SK-N-SH (cell line): ENCODE results near the gene TIMM8B. TPM values are rescaled to one million over a fixed set of nuclear protein-coding genes. Genes with fewer than 3 reads are reported as not detected.

Source experiments
- CTCF ChIA-PET: fragments of 300-600, 350-600 bp; formaldehyde crosslinking; extraction: SDS; loops from one replicate; lab custom pipeline; 2021; lab: Yijun Ruan, JAX
- POLR2A ChIA-PET: fragments of 350-600 bp; sonication (Branson Sonifier 250); formaldehyde crosslinking; extraction: SDS; loops from one replicate; lab custom pipeline; 2020; ENCODE audit warnings: antibody characterized with exemption, inconsistent platforms; lab: Yijun Ruan, JAX
- DNase-seq: peaks from one replicate; pipeline ENCODE4 v3.0.0; 2012
- H2AFZ ChIP-seq: fragments of 200-600 bp; sonication (generic); 2 replicates; pipeline ENCODE4 v1.8.1; 2016; ENCODE audit warnings: antibody characterized with exemption, mild to moderate bottlenecking, low read depth
- H3F3A ChIP-seq: fragments of 200-600 bp; sonication (generic); replicated peaks from 2 replicates; pipeline ENCODE3; 2016; ENCODE audit warnings: antibody characterized with exemption, mild to moderate bottlenecking; ENCODE audit not compliant: insufficient read depth
- H3K27ac ChIP-seq, 2 experiments: fragments of 200-500 bp in 1 of 2; fragments of 200-600 bp in 1 of 2; sonication (Bioruptor generic) in 1 of 2; sonication (generic), shearing (Covaris generic) in 1 of 2; 2 replicates each; pipeline versions ENCODE4 v1.5.1 to v1.6.1; 2014 to 2016; ENCODE audit warnings: low read depth in 2 of 2, inconsistent platforms in 1 of 2, low read length in 1 of 2, mild to moderate bottlenecking in 1 of 2, mixed read lengths in 1 of 2
- H3K27me3 ChIP-seq: fragments of 200-600 bp; sonication (generic), shearing (Covaris generic); 2 replicates; pipeline ENCODE4 v1.6.1; 2016; ENCODE audit warnings: mixed run types; ENCODE audit not compliant: insufficient read depth
- H3K36me3 ChIP-seq, 2 experiments: fragments of 200-500 bp in 1 of 2; fragments of 200-600 bp in 1 of 2; sonication (Bioruptor generic) in 1 of 2; sonication (generic) in 1 of 2; replicated peaks in 1 of 2; 2 replicates each; pipeline versions ENCODE3 to v1.5.1; 2014 to 2016; ENCODE audit warnings: low read length in 1 of 2, mild to moderate bottlenecking in 1 of 2; ENCODE audit not compliant: insufficient read depth in 2 of 2, control insufficient read depth in 1 of 2
- H3K4me1 ChIP-seq, 2 experiments: fragments of 200-500 bp in 1 of 2; fragments of 200-600 bp in 1 of 2; sonication (Bioruptor generic) in 1 of 2; sonication (generic), shearing (Covaris generic) in 1 of 2; 2 replicates each; pipeline versions ENCODE4 v1.5.1 to v1.6.1; 2014 to 2016; ENCODE audit warnings: low read depth in 1 of 2, low read length in 1 of 2, mixed run types in 1 of 2; ENCODE audit not compliant: insufficient read depth in 2 of 2, control insufficient read depth in 1 of 2
- H3K4me2 ChIP-seq: fragments of 200-600 bp; sonication (generic), shearing (Covaris generic); 2 replicates; pipeline ENCODE4 v1.6.1; 2017; ENCODE audit warnings: mixed run types
- H3K4me3 ChIP-seq, 2 experiments: fragments of 200-500 bp in 1 of 2; fragments of 200-600 bp in 1 of 2; sonication (Bioruptor generic) in 1 of 2; sonication (generic), shearing (Covaris generic) in 1 of 2; 2 replicates each; pipeline versions ENCODE4 v1.5.1 to v1.8.1; 2014 to 2016; ENCODE audit warnings: low read depth in 2 of 2, inconsistent platforms in 1 of 2, low read length in 1 of 2, mild to moderate bottlenecking in 1 of 2, mixed read lengths in 1 of 2, moderate library complexity in 1 of 2
- H3K79me2 ChIP-seq: fragments of 200-600 bp; sonication (generic); 2 replicates; pipeline ENCODE4 v1.8.1; 2017; ENCODE audit warnings: mild to moderate bottlenecking; ENCODE audit not compliant: insufficient read depth
- H3K9ac ChIP-seq: fragments of 200-600 bp; sonication (generic); 2 replicates; pipeline ENCODE4 v1.6.1; 2017; ENCODE audit warnings: mixed run types
- H3K9me2 ChIP-seq: fragments of 200-600 bp; sonication (generic); 2 replicates; pipeline ENCODE4 v1.6.1; 2017; ENCODE audit warnings: mixed run types
- H3K9me3 ChIP-seq: fragments of 200-600 bp; sonication (generic); 2 replicates; pipeline ENCODE4 v1.6.1; 2017; ENCODE audit warnings: mixed run types, mild to moderate bottlenecking, moderate library complexity
- H4K20me1 ChIP-seq: fragments of 200-600 bp; sonication (generic); 2 replicates; pipeline ENCODE4 v1.6.1; 2017; ENCODE audit warnings: mild to moderate bottlenecking, mixed run types; ENCODE audit not compliant: insufficient read depth
- CHD2 ChIP-seq: fragments of 150-350 bp; IDR thresholded peaks from 2 replicates; pipeline ENCODE4 v1.6.1; 2018; ENCODE audit warnings: low read length; ENCODE audit not compliant: partially characterized antibody
- ELF1 ChIP-seq: IDR thresholded peaks from 2 replicates; pipeline ENCODE4 v1.4.0; 2012
- EP300 ChIP-seq, 2 experiments: IDR thresholded peaks; 2 replicates each; pipeline versions ENCODE4 v1.4.0 to v1.6.1; 2012; ENCODE audit warnings: borderline replicate concordance in 1 of 2, low read depth in 1 of 2, low read length in 1 of 2
- EZH2phosphoT487 ChIP-seq: fragments of 200-600 bp; sonication (generic); IDR thresholded peaks from 2 replicates; pipeline ENCODE4 v1.6.1; 2017; ENCODE audit warnings: low read depth, mixed run types, mild to moderate bottlenecking, antibody characterized with exemption, moderate library complexity, borderline replicate concordance
- FOSL2 ChIP-seq: IDR thresholded peaks from 2 replicates; pipeline ENCODE4 v1.4.0; 2012; ENCODE audit warnings: low read depth, mild to moderate bottlenecking, moderate library complexity, borderline replicate concordance
- FOXJ3 ChIP-seq: sonication (generic); formaldehyde crosslinking; IDR thresholded peaks from 2 replicates; pipeline ENCODE4 v1.5.1; 2020; ENCODE audit warnings: mild to moderate bottlenecking, missing genetic modification reagents
- FOXM1 ChIP-seq: IDR thresholded peaks from 2 replicates; pipeline ENCODE4 v1.4.0; 2012; ENCODE audit warnings: low read depth, mild to moderate bottlenecking
- GABPA ChIP-seq: IDR thresholded peaks from 2 replicates; pipeline ENCODE4 v1.4.0; 2012; ENCODE audit warnings: low read depth, mild to moderate bottlenecking
- MEF2A ChIP-seq: IDR thresholded peaks from 2 replicates; pipeline ENCODE4 v1.4.0; 2012; ENCODE audit warnings: low read depth, borderline replicate concordance
- MXI1 ChIP-seq: IDR thresholded peaks from 2 replicates; pipeline ENCODE4 v1.6.1; 2012; ENCODE audit warnings: mild to moderate bottlenecking, low read depth, low read length, improper control_type of control experiment
- NFIC ChIP-seq: IDR thresholded peaks from 2 replicates; pipeline ENCODE4 v1.4.0; 2012; ENCODE audit warnings: borderline replicate concordance
- RFX5 ChIP-seq: IDR thresholded peaks from 2 replicates; pipeline ENCODE4 v1.6.1; 2012; ENCODE audit warnings: mild to moderate bottlenecking, improper control_type of control experiment, low read length
- RXRA ChIP-seq: IDR thresholded peaks from 2 replicates; pipeline ENCODE4 v1.4.0; 2012; ENCODE audit warnings: low read depth, mild to moderate bottlenecking, borderline replicate concordance
- SIN3A ChIP-seq: IDR thresholded peaks from 2 replicates; pipeline ENCODE4 v1.6.1; 2012; ENCODE audit warnings: low read depth, mild to moderate bottlenecking, low read length, moderate library complexity, borderline replicate concordance
- TEAD4 ChIP-seq: IDR thresholded peaks from 2 replicates; pipeline ENCODE4 v1.4.0; 2012; ENCODE audit warnings: mild to moderate bottlenecking, borderline replicate concordance; ENCODE audit not compliant: insufficient read depth
- WGBS: methylation state at CpG from one replicate; pipeline ENCODE4 v1.1.6; 2017; ENCODE audit warnings: low lambda C conversion rate; 5-methylcytosine and 5-hydroxymethylcytosine counted together
- polyA plus RNA-seq, 3 experiments: library from polyadenylated mRNA; depleted of rRNA; stranded (reverse); fragments of >200 nt; gene quantifications; 2 replicates each; pipeline ENCODE4 v1.2.3, GENCODE V29; 2012
- TF ChIP-seq, protein P1 (sequence below): IDR thresholded peaks from 2 replicates; pipeline ENCODE4; 2012
- TF ChIP-seq, protein P2 (sequence below): fragments of 150-350 bp; IDR thresholded peaks from 2 replicates; pipeline ENCODE4 v1.6.1; 2016; ENCODE audit warnings: mild to moderate bottlenecking, low read depth, low read length
- TF ChIP-seq, protein P3 (sequence below): fragments of 150-350 bp; IDR thresholded peaks from 2 replicates; pipeline ENCODE4 v1.6.1; 2017; ENCODE audit warnings: antibody characterized with exemption, low read length, low read depth, borderline replicate concordance
- TF ChIP-seq, protein P4 (sequence below): IDR thresholded peaks from 2 replicates; pipeline ENCODE4 v1.4.0; 2012; ENCODE audit warnings: low read depth
- TF ChIP-seq, protein P5 (sequence below): IDR thresholded peaks from 2 replicates; pipeline ENCODE4 v1.4.0; 2012; ENCODE audit warnings: low read depth, borderline replicate concordance
- TF ChIP-seq, protein P6 (sequence below): IDR thresholded peaks from 2 replicates; pipeline ENCODE4 v1.6.1; 2012; ENCODE audit warnings: mild to moderate bottlenecking, low read depth, low read length, moderate library complexity

Gene TIMM8B
- polyA plus RNA-seq, 1 of the 3 experiments (the other 2 are of a cell fraction) = 188 TPM

DNA sequence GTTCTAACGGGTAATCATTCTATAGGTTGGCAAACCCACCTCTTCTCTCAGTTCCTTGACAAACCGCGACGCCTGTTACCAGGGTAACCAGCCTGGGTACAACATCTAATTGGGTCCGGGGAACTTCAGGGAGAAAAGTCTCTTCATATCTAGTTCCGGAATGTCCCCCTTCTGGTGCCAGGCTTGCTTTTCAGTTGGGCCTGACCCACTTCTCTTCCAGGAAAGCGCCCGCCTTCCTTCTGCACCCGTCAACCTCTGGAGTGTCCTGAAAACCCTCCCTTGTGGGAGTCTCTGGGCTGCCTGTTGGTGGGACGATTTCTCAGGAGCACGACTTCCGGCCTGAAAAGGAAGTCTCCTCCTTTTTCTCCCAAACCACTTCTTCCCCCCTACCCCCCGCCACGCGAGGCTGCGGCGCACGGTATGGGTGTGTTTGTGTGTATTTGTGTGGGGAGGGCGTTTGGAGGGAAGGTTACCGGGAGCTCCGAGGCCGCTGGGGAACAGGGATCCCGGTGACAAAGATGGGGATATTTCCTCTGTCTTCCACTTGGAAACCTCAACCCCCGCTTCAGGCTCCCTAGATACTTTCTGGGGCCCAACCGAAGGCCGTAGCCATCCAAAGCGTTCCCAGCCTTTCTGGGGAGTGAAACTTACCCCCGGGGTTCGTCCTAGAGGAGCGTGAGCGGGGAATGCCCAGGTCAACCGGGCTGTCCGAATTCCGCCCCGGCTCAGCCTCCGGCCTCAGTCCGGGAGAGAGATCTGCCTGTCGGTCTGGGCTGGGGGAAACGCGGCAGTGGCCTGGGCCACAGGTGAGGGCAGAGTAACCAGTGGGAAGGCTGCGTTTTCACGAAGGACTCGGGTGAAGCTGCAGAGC, 12.4 kb downstream of the TIMM8B start, which contains the start of the genes NKAPD1 and PIH1D2:
Gene NKAPD1, plus strand, starts transcription at position 359 of the 871 bp plus-strand sequence. CDS start 1,276 bp downstream, outside the sequence.
Gene PIH1D2, minus strand, starts transcription at position 77 of the 871 bp plus-strand sequence. CDS start 843 bp downstream, outside the sequence.
- no peaks in the 10 kb centered on the region for H3K9me3 ChIP-seq
- peaks cover 20% of the 10 kb centered on the region for H3F3A ChIP-seq
- no peaks in the 10 kb centered on the region for H3K27me3 ChIP-seq
- H3K4me3 ChIP-seq = peak within 1 kb of the TSS; percentile 81 to 97
- POLR2A ChIA-PET = no interaction called here
- peak within 1 kb of the TSS; percentile 98 for H2AFZ ChIP-seq
- H4K20me1 ChIP-seq = no peaks in the 10 kb centered on the region
- 2% methylated on average over 27 of the region's 43 CpGs for WGBS
- CTCF ChIA-PET = interaction anchor here (0.7 to 1.2 kb wide), 2 partner anchors 13 to 17 kb away, joined by 3 read pairs; partner anchors contain the start of genes SDHD and TIMM8B
- H3K4me1 ChIP-seq = peaks cover 11% of the 10 kb centered on the region in 2 experiments; a peak in 3 of 4 replicates
- peak within 1 kb of the TSS; percentile 96 for H3K4me2 ChIP-seq
- DNase-seq = peak; percentile 81
- peaks cover 31 to 37% of the 10 kb centered on the region in 2 experiments for H3K36me3 ChIP-seq
- H3K9ac ChIP-seq = peak within 1 kb of the TSS; percentile 91
- peaks cover 40% of the 10 kb centered on the region for H3K79me2 ChIP-seq
- H3K27ac ChIP-seq = peak within 1 kb of the TSS; percentile 96 to 99
- H3K9me2 ChIP-seq = no peaks in the 10 kb centered on the region
- TF ChIP-seq, protein P1, sequence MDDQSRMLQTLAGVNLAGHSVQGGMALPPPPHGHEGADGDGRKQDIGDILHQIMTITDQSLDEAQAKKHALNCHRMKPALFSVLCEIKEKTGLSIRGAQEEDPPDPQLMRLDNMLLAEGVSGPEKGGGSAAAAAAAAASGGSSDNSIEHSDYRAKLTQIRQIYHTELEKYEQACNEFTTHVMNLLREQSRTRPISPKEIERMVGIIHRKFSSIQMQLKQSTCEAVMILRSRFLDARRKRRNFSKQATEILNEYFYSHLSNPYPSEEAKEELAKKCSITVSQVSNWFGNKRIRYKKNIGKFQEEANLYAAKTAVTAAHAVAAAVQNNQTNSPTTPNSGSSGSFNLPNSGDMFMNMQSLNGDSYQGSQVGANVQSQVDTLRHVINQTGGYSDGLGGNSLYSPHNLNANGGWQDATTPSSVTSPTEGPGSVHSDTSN = no peak
- TF ChIP-seq, protein P2, sequence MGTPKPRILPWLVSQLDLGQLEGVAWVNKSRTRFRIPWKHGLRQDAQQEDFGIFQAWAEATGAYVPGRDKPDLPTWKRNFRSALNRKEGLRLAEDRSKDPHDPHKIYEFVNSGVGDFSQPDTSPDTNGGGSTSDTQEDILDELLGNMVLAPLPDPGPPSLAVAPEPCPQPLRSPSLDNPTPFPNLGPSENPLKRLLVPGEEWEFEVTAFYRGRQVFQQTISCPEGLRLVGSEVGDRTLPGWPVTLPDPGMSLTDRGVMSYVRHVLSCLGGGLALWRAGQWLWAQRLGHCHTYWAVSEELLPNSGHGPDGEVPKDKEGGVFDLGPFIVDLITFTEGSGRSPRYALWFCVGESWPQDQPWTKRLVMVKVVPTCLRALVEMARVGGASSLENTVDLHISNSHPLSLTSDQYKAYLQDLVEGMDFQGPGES = no peak
- TF ChIP-seq FOXJ3 (CRISPR knock-in tag) = no peak
- TF ChIP-seq MXI1 = peak; percentile 87; the same call in 1 of the 2 replicates
- peak; percentile 66 for TF ChIP-seq ELF1
- TF ChIP-seq RXRA = no peak
- TF ChIP-seq, protein P3, sequence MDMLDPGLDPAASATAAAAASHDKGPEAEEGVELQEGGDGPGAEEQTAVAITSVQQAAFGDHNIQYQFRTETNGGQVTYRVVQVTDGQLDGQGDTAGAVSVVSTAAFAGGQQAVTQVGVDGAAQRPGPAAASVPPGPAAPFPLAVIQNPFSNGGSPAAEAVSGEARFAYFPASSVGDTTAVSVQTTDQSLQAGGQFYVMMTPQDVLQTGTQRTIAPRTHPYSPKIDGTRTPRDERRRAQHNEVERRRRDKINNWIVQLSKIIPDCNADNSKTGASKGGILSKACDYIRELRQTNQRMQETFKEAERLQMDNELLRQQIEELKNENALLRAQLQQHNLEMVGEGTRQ = no peak
- no peak for TF ChIP-seq NFIC
- no peak for TF ChIP-seq FOXM1
- peak; percentile 67; the same call in 1 of the 2 replicates for TF ChIP-seq SIN3A
- TF ChIP-seq TEAD4 = no peak
- TF ChIP-seq MEF2A = no peak
- TF ChIP-seq, protein P4, sequence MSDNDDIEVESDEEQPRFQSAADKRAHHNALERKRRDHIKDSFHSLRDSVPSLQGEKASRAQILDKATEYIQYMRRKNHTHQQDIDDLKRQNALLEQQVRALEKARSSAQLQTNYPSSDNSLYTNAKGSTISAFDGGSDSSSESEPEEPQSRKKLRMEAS = peak; percentile 91
- TF ChIP-seq EP300 (IDR thresholded peaks at IDR 0.05; ENCODE audit: borderline replicate concordance in 1 of 2, low read depth in 1 of 2, low read length in 1 of 2) = peak in 1 of 2 experiments; percentile 8; a peak in 1 of 4 replicates
- TF ChIP-seq, protein P5, sequence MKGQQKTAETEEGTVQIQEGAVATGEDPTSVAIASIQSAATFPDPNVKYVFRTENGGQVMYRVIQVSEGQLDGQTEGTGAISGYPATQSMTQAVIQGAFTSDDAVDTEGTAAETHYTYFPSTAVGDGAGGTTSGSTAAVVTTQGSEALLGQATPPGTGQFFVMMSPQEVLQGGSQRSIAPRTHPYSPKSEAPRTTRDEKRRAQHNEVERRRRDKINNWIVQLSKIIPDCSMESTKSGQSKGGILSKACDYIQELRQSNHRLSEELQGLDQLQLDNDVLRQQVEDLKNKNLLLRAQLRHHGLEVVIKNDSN = no peak
- no peak for TF ChIP-seq FOSL2
- TF ChIP-seq CHD2 = no peak
- peak; percentile 98 for TF ChIP-seq GABPA
- TF ChIP-seq EZH2phosphoT487 = no peak
- TF ChIP-seq, protein P6, sequence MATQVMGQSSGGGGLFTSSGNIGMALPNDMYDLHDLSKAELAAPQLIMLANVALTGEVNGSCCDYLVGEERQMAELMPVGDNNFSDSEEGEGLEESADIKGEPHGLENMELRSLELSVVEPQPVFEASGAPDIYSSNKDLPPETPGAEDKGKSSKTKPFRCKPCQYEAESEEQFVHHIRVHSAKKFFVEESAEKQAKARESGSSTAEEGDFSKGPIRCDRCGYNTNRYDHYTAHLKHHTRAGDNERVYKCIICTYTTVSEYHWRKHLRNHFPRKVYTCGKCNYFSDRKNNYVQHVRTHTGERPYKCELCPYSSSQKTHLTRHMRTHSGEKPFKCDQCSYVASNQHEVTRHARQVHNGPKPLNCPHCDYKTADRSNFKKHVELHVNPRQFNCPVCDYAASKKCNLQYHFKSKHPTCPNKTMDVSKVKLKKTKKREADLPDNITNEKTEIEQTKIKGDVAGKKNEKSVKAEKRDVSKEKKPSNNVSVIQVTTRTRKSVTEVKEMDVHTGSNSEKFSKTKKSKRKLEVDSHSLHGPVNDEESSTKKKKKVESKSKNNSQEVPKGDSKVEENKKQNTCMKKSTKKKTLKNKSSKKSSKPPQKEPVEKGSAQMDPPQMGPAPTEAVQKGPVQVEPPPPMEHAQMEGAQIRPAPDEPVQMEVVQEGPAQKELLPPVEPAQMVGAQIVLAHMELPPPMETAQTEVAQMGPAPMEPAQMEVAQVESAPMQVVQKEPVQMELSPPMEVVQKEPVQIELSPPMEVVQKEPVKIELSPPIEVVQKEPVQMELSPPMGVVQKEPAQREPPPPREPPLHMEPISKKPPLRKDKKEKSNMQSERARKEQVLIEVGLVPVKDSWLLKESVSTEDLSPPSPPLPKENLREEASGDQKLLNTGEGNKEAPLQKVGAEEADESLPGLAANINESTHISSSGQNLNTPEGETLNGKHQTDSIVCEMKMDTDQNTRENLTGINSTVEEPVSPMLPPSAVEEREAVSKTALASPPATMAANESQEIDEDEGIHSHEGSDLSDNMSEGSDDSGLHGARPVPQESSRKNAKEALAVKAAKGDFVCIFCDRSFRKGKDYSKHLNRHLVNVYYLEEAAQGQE = no peak
- no peak for TF ChIP-seq RFX5
